Superior temporal gyrus (tissue), 1 donor: ENCODE measurements around the gene KRT71.

Experiments used
- DNase-seq: peaks from one replicate; pipeline ENCODE4 v3.0.0-alpha.2; 2016; ENCODE audit errors: extremely low spot score

The KRT71 gene

DNA sequence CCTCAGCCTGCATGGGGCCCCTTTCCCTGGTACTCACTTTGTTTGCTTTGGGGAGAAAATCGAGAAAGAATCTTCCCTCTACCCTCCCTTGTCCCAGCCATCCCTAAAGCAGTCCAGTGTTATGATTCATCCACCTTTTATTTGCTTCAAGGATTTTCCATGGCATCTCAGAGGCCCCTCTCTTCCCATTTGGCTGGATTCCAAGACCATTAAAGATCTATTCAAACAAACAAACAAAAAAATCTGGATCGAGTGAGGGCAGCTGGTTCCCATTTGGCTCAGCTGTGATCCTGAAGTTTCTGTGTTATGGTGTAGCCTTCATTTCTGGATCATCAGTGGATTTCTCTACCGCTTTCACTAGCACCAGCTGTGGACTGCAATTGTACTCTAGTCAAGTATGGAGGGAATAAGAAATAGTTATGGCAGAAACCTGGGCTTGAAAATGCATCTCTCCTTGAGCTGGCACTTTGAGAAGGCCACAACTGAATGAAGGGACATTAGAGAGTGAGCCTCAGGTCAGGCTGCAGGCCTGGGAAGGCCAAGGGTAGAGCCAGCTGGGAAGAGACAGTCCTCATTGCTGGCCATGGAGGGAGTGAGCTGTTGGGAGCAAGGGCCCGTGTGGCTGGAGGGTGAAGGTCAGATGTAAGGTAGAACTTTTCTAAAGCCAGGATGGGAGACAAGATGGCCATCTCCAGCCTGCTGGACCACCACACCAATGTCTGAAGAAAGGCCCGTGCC, 13.7 kb downstream of the KRT71 start:
- DNase-seq, result no peak

GRCh38 chr12:52537101-52537500, 15.8 kb downstream of the KRT71 start:
- no peak for DNase-seq

DNA sequence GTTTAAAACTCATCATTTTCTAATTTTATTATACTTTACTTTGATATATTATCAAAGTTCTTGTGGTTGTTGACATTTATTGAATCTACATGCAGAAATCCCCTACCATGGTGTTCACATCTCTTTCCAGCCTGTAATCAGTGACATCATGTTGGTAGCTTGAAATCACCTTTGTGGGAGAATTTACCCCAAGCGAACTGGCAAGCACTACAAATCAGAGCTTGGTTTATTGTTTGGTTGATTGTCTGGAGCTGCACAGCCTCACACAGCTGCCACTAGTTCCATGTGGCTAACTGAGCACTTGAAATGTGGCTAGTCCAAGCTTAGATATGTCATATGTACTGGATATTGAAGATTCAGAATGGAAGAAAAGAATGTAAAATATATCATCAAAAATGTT, 17.4 kb downstream of the KRT71 start:
- DNase-seq, result no peak

GRCh38 chr12:52534482-52534881, 18.5 kb downstream of the KRT71 start:
- DNase-seq, result no peak

- no peak for DNase-seq
Observed at GRCh38 chr12:52533686-52534470, 19.1 kb downstream of the KRT71 start.

GRCh38 chr12:52532636-52533035, 20.3 kb downstream of the KRT71 start:
- no peak for DNase-seq

GRCh38 chr12:52531566-52532300, 21.2 kb downstream of the KRT71 start:
- no peak for DNase-seq

DNA sequence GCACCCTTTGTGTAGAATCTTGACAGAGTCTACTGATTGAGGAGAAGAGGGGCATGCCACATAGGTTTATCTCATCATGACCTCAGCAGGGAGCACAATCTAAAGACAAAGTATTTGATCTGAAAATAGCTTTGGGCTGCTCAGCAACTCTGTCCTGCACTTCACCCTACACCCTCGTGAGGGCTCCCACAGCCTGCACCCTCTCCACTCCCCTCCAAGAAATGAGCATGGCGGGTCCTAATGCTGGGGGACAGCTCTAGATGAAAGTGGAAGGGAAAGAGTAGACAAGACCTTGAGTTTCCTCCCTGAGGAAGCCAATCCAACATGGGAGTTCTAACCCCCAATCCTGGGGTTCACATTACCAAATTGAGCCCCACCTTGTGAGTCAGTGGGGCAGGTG, 22.0 kb downstream of the KRT71 start:
- DNase-seq, result no peak

DNA sequence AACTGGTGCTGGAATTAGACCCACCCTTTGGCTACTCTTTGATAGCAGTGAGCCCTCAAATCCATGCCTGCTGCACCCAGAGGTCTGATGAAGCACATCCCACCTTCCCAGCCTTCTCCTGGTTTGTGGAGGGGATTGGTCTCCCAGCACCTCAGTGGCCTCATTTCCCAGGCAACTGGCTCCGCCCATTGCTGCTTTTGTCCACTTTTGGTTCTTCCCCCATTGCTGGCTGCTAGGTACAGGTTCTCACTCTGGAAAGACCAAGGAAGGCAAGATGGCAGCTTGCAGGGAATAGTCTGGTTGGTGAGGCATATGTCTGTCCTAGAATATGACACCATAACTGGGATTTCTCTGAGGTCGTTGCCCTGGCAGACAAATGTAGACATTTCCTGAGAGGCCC, 22.6 kb downstream of the KRT71 start:
- DNase-seq, result no peak

- no peak for DNase-seq
Observed at GRCh38 chr12:52529846-52530245, 23.1 kb downstream of the KRT71 start.

DNA sequence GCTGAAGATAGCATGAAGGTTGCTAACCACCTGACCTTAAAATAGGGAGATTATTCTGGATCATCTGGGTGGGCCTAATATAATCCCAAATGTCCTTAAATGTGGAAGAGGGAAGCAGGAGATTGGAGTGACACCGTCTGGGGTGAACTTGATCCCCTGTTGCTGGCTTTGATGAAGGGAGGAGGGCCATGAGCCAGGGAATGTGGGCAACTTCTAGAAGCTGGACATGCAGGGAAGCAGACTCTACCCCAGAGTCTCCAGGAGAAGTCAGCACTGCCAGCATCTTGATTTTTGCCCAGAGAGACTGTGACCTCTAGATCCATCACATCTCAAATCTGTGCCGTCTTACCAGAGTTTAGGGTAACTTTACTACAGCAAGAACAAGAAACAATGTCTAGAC, 23.5 kb downstream of the KRT71 start:
- no peak for DNase-seq

GRCh38 chr12:52528641-52529143, 24.3 kb downstream of the KRT71 start:
- peak; percentile 73 for DNase-seq

DNA sequence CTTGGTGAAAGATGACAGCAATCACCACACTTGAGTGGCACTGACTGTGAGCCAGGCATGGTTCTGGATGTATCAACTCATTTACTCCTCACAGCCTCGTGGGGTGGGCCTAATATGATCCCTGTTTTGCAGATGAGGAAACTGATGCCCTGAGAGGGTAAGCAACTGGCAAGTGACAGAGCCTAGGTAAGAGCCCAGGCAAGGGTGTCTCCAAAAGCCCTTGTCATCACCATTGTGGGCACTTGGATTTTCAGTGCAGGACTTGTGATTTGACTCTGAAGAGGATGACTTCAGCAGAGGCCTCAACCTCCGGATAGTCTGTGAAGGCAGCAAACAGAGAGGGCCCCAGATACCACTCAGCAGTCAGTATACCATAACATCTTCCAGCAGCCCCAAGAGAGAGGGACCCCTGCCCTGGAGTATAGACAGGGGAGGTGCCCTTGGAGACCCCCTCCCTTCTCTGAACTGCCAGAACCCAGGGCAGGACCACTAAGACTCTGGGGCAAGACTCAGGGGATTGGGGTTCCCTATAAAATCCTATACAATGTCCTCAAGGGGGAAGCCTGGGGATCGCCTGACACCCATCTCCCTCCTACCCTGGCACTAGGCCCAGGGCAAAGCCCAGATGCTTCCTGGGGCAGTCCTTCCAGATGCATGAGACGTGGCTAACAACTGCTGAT, 25.7 kb downstream of the KRT71 start:
- DNase-seq, result no peak

GRCh38 chr12:52526511-52526951, 26.4 kb downstream of the KRT71 start:
- no peak for DNase-seq

DNA sequence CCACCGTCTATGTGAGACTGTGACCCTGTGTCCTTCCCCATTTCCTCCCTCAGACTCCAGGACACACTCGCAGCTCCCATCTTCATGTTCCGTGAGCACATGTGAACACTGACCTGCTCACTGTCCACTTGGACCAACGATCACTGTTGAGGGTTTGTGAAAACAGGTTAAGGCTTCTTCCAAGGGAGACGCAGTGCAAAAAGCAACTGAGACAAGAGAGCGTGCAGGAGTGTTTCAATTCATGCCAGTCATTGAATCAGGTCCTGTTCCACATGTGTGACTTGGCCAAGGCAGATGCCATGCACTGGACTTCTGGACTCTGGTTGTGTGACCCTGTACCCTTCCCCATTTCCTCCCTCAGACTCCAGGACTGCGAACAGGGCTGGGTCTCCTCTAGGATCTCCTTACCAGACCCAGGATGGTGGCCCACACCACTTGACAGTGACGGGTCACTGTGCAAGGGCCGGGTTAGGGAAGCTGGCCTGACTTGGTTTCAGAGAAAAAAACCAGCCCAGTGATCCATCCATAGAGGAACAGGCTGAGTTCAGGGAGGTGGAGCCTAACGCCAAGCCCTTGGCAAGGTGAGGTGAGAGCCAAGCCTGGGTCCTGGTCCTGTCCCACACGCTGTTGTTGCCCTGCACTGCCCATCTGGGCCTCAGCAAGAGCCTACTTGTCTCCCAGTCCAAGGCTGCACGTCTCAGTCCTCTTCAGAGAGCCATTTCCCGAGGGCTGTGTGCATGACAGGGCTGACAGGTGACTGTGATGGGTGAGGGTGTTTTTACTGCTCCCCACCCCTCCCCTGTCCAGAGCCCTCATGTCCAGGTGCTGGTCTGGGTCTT, 27.1 kb downstream of the KRT71 start:
- no peak for DNase-seq

DNA sequence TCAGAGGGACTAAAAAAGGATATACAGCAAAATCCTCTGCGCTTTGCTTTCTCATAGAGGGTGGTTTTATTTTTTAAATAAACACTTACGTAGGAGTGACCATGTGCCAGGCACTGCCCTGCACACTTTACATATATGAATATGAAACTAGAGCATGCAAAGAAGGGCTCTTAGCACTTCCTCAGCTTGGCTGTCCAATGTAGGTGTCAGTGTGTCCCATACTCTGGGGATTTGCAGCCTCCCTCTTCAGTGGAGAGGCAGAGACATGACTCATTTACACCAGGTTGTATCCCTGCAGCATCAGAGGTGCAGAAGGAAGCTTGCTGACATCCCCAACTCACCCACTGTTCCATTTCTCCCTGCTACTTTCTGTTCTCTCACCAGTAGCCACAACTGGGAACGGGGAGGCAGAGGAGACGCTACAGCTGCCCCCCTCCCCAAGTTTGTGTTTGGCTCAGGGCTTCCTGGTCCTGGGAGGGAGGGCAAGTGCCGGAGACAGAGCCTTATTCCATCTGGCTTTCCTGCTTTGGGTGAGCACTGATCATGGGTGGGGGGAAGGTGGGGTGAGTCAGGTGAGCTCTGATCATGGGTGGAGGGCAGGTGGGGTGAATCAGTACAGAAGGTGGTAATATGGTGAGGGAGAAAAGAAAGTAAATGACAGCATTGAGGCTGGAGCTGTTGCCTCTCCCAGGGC, 27.9 kb downstream of the KRT71 start:
- DNase-seq, result no peak

- no peak for DNase-seq
Observed at GRCh38 chr12:52524241-52524897, 28.6 kb downstream of the KRT71 start.

DNA sequence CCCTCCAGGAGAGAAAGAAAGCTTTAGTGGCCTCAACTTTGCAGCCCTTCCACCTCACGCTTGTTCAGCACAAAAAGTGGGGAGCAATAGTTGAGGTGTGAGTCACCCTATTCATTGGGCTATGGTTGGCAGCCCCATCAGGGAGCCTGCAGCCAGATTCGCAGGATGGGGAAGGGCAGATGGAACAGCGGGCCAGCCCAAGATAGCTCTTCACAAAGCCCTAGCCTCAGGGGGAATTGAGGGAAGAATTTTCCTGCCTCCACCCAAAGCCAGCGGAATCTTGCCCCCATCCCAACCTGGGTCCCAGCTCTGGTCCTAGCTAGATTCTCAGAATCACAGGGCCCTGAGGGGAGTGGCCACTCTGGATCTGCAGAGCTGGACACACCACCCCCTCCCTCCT, 29.1 kb downstream of the KRT71 start:
- DNase-seq, result no peak

DNA sequence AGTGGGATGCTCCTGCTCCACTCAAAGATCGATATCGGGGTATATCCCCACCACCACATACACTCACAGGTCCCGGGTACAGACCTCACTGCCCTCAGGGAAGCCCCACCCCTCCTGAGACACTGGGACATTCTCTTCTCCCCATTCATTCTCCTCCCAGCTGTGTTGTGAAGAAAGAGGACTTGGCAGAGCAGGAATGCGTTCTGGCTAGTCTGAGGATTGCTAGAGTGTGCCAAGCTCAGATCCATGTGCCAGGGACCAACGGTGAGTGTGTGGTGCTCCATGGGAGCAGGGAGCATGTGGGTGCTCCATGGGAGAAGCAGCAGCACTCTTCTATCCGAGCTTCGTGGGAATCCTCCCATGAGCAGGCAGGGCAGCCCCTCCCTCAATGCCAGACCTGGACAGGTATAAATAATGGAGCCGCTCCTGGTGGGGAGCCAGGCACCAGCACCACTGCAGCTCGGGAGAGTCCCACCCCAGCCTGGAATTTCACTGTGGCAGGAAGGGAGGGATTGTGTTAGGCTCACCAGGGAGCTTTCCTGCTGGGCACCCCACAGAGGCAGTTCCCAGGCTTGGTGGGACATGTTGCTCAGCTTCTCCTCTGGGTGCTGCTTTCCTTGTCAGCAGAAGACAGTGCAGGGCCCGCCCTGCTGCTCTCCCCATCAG, 30.5 kb downstream of the KRT71 start:
- DNase-seq, result no peak
